Colon (tissue), 2 donors: ENCODE data around the gene EFTUD2.

Experiments used
- FAIRE-seq: peaks from 2 replicates; lab custom pipeline; 2012; peaks lifted over from hg19 to GRCh38; lab: Jason Lieb, UNC
- donor health status: control.
- donor health status: control.

The EFTUD2 gene

DNA sequence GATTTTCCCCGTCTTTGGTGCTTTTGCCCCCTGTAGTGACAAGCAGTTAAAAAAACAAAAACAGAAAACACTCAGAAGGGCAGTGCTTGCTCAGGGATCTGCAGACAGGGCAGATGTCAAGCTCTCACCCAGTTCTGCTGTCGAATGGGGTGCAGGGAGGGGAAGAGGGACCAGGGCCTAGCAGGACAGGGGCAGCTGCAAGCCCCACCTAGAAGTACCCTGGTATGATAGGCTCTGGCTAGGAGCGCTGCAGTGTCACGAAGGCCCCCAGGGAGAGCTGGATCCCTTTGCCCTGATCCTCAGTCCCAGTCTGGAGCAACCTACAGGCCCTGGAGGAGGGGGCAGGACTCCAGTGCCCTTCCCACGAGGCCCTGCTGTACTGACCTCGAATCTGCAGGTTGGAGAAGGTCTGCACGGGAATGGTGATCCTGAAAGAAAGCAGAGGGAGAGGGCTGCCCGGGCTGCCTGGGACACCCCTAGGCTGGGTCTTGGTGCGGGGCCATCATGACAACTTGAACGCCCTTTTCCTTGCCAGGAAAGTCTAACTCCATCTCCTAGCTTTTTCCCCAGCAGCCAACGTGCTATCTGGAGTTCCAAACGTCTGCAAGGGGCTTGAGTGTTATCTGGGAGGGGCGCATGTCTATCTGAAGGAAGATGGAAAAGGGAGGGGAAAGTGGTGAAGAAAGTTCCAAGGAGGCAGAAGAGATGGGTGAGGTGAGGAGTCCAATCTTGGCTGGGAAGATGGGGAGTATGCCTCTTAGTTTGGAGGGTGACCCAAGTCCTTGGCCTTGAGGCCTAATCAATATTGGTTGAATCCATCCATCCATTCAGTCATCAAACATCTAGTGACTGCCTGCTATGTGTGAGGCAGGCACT lies 11.2 kb upstream of the EFTUD2 start:
- FAIRE-seq = no peak

DNA sequence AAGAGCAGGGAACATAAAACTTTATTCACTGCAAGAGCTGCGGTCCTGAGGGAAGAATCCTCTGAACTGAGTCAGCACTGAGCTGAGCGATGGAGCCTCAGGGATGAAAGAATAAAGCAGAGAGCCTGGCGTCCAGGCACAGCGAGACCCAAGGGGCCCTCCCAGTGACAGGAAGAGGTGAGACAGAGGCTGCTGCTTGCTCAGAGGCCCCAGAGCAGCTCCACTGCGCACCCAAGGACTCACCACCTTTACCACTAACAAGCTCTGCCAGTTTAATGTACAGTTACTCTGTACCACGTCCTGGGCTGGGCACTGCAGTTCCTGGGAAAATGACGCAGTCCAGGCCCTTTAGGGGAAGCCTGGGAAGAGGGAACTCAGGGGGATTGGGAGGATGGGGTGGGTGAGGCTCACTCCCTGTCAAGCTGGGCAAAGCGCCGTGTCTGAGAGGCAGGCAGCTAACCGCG lies 10.5 kb upstream of the EFTUD2 start:
- FAIRE-seq = no peak

DNA sequence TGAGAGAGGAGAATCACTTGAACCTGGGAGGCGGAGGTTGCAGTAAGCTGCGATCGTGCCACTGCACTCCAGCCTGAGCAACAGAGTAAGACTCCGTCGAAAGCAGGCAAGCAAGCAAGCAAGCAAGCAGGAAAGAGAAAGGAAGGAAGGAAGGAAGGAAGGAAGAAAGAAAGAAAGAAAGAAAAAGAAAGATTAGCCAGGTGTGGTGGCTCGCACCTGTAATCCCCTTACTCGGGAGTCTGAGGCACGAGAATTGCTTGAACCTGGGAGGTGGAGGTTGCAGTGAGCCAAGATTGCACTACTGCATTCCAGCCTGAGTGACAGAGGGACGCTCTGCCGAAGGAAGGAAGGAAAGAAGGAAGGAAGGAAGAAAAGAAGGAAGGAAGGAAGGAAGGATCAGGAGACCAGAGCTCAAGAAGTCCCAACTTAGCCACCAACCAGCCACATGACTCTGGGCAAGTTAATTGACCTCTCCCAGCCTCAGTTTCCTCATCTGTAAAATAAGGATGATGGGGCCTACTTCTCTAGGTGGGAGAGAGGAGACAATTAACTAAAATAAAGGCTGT lies 9.6 kb upstream of the EFTUD2 start:
- no peak for FAIRE-seq

DNA sequence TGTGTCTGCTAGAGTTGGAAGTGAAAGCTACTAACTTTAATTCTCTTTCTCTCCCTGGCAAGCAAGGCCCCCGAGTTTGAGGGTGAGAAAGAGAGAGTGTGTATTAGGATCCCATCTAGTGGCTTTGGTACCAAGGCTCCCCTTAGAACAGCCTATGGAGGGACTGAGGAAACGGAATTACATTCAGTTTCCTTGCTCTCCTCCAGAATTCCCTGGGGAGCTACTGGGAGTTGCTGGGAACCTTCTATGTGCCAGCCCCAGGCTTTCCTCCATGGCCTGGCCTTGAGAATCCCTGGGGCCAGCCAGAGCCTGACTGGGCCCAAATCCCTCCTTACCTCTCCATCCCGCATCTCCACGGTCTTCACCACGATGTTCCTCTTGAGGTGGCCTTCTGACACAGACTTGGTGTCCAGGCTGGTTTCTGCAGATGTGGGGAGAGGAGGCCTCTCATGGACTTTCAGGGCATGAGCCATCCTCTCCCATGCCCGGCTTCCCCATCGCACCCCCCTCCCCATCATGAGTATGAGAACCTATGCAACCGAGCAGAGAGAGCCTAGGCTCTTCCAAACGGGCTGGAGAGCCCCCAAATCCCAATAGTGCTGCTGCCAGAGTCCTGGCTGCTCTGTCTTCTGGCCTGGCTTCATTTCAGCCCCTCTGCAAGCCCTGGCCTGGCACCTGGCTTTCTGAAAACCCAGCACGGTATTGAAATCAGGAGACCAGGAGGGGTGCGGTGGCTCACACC lies 8.7 kb upstream of the EFTUD2 start:
- no peak for FAIRE-seq

DNA sequence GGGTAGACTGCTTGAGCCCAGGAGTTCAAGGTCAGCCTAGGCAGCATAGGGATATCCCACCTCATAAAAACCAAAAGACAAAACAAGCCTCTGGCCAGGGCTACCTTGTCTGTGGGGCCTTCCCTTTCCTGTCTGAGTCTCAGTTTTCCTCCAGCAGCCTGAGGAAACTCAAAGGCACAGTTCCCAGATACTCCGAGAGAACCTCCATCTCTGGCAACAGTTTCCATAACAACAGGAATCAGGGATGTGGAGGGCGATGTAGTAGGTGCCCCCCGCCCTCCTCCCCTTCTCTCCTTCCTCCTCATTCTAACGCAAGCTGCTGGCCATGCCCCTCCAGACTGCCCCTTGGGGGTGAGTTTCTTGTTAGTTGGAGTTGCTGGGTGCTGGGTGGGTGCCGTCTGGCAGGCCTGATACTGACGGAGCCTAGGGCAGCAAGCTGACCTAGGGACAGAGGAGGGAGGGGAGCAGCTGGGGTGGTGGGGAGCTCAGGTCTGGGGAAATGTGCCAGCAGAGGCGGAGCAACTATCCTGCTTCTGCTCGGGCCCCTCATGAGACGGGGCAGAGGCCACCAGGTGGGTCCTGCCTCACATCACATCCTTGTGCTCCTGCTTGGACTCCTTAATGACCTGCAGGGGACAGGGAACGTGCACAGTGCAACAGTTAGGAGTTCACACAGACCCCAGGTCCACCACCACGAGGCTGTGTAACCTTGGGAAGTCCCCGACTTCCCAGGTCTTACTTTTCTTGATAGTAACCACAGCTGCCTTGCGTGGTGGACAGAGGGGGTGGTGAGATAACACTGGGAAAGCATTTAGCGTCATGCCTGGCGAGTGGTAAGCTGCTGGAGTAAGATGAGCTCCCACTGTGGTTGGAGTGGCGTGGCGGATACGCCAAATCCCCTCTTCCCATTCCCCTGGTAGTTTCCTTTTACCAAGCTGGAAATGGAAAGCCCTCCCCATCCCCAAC lies 7.8 kb upstream of the EFTUD2 start:
- no peak for FAIRE-seq

DNA sequence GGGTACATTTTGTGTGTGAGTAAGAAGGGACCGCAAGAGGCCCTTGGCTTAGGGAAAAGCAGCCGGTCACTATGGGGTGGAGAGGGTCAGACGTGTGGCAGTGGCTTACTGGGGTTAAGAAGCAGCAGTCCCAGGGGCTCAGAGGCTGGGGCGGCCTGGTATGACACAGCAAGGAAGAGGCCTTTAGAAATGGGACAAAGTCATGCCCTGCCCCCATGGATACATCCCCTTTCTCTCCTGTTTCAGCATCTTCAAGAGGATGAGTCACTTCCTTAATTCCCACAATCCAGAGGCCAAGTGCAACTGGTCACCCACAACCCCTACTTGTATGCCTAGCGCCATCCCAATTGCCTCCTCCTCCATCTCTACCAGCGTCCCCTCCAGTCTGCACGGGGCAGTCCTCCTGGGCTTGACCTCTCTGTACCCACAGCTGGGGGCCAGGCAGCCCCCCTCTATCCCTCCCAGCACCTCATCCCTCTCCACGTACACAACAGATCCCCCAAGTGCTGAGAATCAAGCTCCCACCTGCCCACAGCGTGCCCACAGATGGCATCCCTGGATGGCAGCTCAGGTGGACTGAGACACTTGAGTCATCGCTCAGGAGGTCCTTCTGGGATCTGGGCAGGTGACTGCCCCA lies 6.9 kb upstream of the EFTUD2 start:
- FAIRE-seq = no peak

DNA sequence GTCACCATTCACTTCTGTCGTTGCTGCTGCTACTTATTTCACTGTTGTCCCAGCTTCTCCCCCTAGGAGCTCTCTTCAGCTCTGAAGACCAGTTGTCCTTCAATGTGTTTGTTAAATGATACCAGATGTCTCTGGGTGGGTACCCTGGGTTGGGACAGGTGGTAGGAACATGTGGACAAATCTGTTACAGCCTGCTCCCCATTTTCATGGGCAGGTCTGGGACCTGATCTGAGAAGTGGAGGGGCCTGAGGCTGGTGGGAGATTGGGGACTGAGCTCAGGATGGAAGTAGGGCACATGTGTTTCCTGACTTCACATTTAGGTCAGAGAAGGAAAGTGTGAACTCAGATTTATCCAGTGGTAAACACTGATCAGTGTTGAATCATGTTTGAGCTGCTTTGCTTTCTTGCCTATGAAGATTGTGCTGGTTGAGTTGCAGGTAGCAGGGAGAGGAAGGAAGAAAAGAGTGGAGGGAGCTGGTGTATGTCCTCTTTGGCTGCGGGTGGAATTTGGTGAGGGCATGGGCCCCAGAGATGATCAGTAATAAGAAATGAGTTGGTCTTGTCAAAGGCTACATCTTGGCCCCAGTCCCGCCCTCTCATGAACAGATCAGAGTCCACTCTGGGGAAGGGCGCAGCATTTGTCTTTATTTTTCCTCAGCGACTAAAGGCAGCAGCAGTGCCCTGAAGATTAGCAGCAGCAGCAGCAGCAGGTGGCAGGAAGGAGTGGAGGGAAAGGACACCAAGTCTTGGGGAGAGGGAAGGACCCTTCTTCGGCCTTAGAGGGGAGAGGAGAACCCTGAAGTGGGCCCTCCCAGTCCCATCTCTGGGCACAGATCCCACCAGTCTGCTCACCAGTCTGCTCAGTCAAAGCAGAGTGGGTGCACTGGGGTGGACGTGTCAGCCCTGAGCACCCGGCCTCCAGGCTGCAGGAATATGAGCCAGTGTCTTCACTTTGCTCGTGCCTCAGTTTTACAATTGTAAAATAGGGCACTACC lies 6.1 kb upstream of the EFTUD2 start:
- no peak for FAIRE-seq

DNA sequence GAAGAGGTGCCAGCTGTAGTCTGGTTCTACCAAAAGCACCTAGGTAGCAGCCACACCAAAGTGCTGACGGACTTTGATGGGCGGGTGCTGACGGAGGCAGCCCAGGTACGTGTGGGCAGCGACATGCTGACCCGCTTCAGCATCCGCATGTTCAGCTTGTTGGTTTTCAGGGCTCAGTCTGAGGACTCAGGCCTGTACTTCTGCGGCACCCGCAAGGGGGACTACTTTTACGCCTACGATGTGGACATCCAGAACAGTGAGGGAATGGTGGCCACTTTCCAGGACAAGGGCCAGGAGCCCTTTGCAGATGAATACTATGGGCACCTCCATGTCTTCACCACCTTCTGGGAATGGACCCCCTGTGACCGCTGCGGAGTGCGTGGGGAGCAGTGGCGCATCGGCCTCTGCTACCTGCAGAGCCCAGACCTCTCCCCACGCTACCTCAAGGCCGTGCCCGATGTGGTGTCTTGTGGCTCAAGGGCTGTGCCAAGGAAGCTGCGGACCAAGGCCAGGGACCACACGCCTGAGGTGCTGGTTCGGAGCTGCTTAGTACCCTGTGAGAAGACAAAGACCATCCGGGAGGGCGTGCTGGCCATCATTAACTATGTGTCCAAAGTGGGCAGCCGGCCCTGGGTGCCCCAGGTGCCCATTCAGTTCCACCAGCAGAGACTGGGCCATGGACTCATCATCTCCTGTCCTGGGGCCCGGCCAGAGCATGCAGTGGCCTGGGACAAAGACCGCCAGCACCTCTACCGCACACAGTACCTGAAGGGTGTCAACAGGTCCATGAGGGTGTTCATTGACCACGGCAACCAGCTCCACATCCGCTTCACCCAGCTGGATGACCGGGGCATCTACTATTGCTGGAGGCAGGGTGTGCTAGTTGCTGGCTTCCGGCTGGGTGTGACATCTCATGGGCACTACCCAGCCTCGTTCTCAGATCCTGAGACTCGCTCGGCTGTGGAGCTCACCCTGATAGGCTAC lies 5.0 kb upstream of the EFTUD2 start:
- FAIRE-seq = no peak

DNA sequence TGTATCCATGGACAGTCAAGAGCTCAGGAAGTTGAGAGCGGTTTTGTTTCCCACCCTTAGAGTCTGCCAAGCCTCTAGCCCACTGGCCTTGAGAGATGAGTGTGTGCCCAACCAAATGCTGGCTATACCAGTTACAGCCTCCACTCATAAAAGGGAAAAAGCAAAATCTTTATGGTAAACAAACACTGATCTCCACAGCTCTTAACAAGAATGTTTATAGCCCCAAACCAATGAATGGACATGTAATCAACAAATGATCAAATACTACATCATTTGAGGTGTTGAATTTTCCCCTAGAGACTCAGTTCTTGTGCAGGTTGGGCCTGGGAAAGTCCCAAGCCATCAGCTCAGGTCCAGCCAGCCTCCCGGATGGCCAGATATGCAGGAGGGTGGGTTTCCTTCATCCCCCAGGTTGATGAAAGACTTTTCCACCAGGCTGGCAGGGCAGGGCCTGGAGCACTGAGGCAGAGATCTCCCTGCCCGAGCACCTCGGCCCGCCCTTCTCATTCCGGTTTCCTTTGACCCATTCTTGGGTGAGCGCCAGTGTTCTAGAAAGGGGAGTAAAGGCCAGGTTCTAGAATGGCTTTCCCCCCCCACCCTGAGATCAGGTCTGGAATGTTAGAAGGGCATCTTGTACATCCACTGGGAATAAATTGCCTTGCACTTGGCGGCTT lies 3.9 kb upstream of the EFTUD2 start:
- FAIRE-seq = no peak

DNA sequence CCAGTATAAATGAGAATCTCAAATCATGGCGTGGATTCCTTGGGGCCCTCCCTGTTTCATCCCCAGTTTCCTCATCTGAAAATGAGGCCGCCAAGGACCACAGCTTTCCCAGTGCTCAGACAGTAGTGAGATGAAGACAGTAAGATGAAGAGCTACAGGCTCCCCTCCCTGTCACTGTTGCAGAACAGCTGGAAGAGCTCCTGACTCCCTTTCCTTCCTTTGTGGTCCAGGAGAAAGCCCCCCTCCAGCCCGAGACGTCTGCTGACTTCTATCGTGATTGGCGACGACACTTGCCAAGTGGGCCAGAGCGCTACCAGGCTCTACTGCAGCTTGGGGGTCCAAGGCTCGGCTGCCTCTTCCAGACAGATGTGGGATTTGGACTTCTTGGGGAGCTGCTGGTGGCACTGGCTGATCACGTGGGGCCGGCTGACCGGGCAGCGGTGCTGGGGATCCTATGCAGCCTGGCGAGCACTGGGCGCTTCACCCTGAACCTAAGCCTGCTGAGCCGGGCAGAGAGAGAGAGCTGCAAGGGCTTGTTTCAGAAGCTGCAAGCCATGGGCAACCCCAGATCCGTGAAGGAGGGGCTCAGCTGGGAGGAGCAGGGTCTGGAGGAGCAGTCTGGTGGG lies 3.0 kb upstream of the EFTUD2 start:
- FAIRE-seq = no peak

DNA sequence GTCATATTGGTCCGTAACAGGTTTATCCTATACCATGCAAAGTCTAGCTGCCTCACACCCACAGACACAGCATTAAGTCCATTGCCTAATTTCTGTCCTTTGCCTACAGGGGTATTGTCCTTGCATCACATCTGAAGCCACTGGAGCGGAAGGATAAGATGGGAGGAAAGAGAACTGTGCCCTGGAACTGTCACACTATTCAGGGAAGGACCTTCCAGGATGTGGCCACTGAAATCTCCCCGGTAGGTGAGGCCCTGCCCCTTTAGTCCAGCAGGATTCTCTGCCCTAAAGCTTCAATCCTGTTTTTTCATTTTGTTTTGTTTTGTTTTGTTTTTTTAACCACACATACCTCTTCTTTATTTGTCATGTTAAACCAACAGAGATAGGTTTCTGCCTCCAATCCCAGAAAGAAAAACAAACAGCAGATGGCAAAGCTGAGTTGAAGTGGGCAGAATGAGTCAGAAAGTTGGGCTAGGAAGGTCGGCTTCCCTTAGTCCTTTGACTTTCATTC lies 2.2 kb upstream of the EFTUD2 start:
- FAIRE-seq = no peak

DNA sequence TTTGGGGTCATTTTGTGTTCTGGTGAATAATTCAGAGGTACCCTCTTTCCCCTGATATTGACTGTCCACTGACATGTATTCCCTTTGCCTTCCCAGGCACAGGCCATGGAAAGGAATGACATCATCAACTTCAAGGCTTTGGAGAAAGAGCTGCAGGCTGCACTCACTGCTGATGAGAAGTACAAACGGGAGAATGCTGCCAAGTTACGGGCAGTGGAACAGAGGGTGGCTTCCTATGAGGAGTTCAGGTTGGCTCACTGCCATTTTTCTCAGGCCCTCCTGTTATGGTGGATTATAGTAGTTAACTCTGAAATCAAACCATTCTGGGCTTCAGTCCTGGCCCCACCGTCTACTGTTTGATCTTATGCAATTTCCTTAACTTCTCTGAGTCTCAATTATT lies 1.6 kb upstream of the EFTUD2 start:
- FAIRE-seq = no peak

DNA sequence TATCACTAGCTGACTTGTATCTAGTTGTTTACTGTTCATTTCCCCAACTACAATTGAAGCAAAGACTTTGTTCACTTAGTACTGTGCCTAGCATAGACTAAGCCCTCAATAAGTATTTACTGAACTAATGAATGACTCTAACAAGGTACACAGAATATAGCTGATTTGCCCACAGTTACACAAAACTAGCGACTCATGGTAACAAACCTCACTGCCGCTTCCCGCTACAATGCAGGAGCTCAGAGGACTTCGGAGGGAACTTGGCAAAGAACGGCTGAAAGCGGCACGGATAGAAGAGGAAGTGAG lies 524 bp downstream of the EFTUD2 start:
- FAIRE-seq = no peak

DNA sequence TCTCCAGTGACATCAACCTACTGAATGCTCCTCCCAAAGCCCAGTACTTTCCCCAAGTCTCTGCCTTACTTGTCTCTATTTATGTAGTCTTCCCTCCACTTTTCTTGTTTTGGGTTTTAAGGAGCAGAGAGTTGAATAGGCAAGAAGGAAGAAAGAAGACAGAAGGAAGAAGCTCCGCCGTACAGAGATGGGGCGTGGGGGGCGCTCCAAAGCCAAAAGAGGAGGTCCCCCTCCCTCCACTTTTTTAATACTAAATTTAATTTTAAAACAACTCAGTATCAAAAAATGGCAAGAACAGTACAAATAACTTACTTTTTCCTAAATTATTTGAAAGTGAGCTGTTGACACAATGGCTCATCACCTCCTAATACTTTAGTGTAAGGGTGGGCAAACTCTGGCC lies 4.6 kb downstream of the EFTUD2 start:
- no peak for FAIRE-seq

DNA sequence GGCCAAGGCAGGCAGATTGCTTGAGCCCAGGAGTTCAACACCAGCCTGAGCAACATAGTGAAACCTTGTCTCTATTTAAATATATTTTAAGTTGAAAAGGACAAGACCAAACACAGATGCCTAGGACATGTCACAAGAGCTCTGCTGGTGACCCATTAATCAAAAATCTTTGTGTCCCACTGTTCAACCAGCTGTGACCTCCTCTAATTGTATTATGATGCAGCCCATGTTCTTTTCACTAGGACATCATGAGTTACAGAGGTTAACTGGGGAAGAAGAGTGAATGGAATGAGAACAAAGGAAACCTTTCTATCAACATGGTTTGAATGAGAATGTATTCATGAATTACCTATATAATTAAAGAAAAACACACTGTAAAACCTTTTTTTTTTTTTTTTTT lies 7.0 kb downstream of the EFTUD2 start:
- no peak for FAIRE-seq

DNA sequence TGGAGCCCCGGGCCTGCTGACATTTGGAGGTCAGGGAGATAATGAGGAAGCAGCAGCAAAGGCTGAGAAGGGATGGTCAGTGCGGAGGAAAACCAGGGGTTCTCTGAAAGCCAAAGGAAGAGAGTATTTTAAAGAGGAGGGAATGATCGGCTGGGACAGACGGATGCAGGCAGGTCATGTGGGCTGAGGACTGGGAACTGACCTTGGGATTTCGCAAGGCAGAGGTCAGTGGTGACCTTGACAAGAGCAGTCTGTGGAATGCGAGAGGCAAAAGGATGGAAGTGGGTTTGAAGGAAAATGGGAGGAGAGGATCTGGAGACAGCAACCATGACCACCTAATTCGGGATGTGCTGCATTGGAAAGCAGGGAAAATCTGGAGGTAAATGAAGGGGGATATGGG lies 10.2 kb downstream of the EFTUD2 start:
- FAIRE-seq = no peak

DNA sequence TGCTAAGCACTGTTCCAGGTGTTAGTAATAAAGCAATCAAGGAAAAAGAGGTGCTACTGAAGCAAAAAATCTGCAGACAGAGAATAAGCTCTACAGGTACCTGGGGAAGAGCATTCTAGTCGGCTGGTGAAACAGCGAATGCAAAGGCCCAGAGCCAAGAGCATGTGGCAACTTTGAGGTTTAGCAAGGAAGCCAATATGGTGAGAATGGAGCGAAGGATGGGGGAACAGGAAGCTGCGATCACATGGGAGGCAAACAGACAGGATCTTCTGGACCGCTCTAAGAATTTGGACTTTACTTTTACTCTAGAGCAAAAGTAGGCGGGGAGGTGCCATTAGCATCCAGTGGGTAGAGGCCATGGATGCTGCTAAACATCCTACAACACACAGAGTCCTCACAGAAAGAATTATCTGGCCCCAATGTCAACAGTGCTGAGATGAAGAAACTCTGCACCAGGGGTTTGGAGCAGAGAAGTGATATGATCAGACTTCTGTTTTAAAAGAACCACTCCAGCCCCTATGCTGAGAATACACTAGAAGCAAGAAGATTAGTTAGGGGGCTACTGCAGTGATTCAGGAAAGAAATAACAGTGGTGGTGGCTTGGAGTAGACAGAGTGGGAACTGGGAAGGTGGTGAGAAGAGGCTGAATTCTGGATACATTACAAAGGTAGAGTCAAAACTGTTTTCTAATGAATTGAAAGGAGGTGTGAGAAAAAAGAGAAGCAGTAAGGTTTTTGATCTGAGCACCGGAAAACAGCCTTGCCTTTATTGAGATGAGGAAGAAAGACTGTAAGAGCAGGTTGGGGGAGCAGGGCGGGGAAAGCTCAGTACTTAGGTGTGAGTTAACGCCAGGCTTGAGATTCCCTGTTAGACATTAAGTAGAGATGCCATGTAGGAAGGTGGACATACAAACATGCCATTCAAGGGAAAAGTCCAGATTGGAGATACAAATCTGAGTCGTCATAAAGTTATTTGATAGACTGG lies 11.0 kb downstream of the EFTUD2 start:
- FAIRE-seq = no peak
